H9 (cell line): ENCODE results near the gene L3HYPDH. TPM values are rescaled to one million over a fixed set of nuclear protein-coding genes. Genes with fewer than 3 reads are reported as not detected.

Source experiments
- DNase-seq: peaks from one replicate; pipeline ENCODE4 v3.0.0-alpha.2; 2017
- H2AFZ ChIP-seq: one replicate; pipeline ENCODE4 v1.6.1; 2013; ENCODE audit warnings: mild to moderate bottlenecking, low read length, control low read depth, moderate library complexity
- H2AK5ac ChIP-seq: 2 replicates; pipeline ENCODE4 v1.6.1; 2013; ENCODE audit warnings: low read length, control low read depth, mixed read lengths; ENCODE audit not compliant: insufficient read length
- H2BK120ac ChIP-seq: one replicate; pipeline ENCODE4 v1.6.1; 2013; ENCODE audit warnings: low read depth, mild to moderate bottlenecking, low read length, control low read depth, inconsistent platforms; ENCODE audit not compliant: poor library complexity, severe bottlenecking
- H2BK12ac ChIP-seq: 2 replicates; pipeline ENCODE4 v1.6.1; 2013; ENCODE audit warnings: low read length, control low read depth, mixed read lengths, low read depth; ENCODE audit not compliant: insufficient read length
- H2BK15ac ChIP-seq: 2 replicates; pipeline ENCODE4 v1.6.1; 2013; ENCODE audit warnings: low read depth, low read length, control low read depth
- H2BK20ac ChIP-seq: one replicate; pipeline ENCODE4 v1.6.1; 2013; ENCODE audit warnings: low read depth, mild to moderate bottlenecking, low read length, control low read depth, inconsistent platforms; ENCODE audit not compliant: poor library complexity, severe bottlenecking
- H2BK5ac ChIP-seq: 2 replicates; pipeline ENCODE4 v1.6.1; 2013; ENCODE audit warnings: low read length, control low read depth, mixed read lengths; ENCODE audit not compliant: insufficient read length
- H3K14ac ChIP-seq: 2 replicates; pipeline ENCODE4 v1.6.1; 2013; ENCODE audit warnings: low read length, control low read depth; ENCODE audit not compliant: insufficient read depth
- H3K18ac ChIP-seq: 2 replicates; pipeline ENCODE4 v1.6.1; 2013; ENCODE audit warnings: low read depth, mild to moderate bottlenecking, mixed read lengths, low read length, control low read depth; ENCODE audit not compliant: insufficient read length
- H3K23ac ChIP-seq: 2 replicates; pipeline ENCODE4 v1.6.1; 2013; ENCODE audit warnings: low read length, control low read depth, mixed read lengths, low read depth; ENCODE audit not compliant: insufficient read length
- H3K23me2 ChIP-seq: 2 replicates; pipeline ENCODE4 v1.6.1; 2013; ENCODE audit warnings: low read depth, mild to moderate bottlenecking, mixed read lengths, low read length, control low read depth; ENCODE audit not compliant: insufficient read length, poor library complexity, severe bottlenecking
- H3K27ac ChIP-seq: 2 replicates; pipeline ENCODE4 v1.5.1; 2013; ENCODE audit warnings: low read length, control low read depth, mixed read lengths, low read depth; ENCODE audit not compliant: insufficient read length
- H3K27me3 ChIP-seq: 2 replicates; pipeline ENCODE4 v1.6.1; 2013; ENCODE audit warnings: low read length, control low read depth, inconsistent platforms; ENCODE audit not compliant: insufficient read depth
- H3K4ac ChIP-seq: 2 replicates; pipeline ENCODE4 v1.6.1; 2013; ENCODE audit warnings: low read depth, mild to moderate bottlenecking, control low read depth, inconsistent platforms, low read length, moderate library complexity
- H3K4me1 ChIP-seq: 2 replicates; pipeline ENCODE4 v1.6.1; 2013; ENCODE audit warnings: low read length, control low read depth, inconsistent platforms; ENCODE audit not compliant: insufficient read depth
- H3K4me2 ChIP-seq: 2 replicates; pipeline ENCODE4 v1.6.1; 2013; ENCODE audit warnings: low read length, control low read depth, mixed read lengths; ENCODE audit not compliant: insufficient read length, insufficient read depth
- H3K56ac ChIP-seq: 2 replicates; pipeline ENCODE4 v1.6.1; 2013; ENCODE audit warnings: low read depth, mild to moderate bottlenecking, mixed read lengths, low read length, control low read depth; ENCODE audit not compliant: insufficient read length
- H3K79me1 ChIP-seq: 2 replicates; pipeline ENCODE4 v1.6.1; 2013; ENCODE audit warnings: low read depth, mild to moderate bottlenecking, moderate library complexity, low read length, control low read depth, inconsistent platforms; ENCODE audit not compliant: insufficient read depth, poor library complexity, severe bottlenecking
- H3K79me2 ChIP-seq: 2 replicates; pipeline ENCODE4 v1.6.1; 2013; ENCODE audit warnings: low read length, control low read depth, inconsistent platforms; ENCODE audit not compliant: insufficient read depth
- H3K9ac ChIP-seq: 2 replicates; pipeline ENCODE4 v1.6.1; 2013; ENCODE audit warnings: low read length, control low read depth, mixed read lengths; ENCODE audit not compliant: insufficient read length; ENCODE audit errors: extremely low read depth
- H3K9me3 ChIP-seq: one replicate; pipeline ENCODE4 v1.6.1; 2013; ENCODE audit warnings: low read depth, low read length, inconsistent platforms; ENCODE audit not compliant: control insufficient read depth
- H3T11ph ChIP-seq: one replicate; pipeline ENCODE4 v1.6.1; 2013; ENCODE audit warnings: mild to moderate bottlenecking, low read length, control low read depth, inconsistent platforms
- H4K20me1 ChIP-seq: one replicate; pipeline ENCODE4 v1.6.1; 2013; ENCODE audit not compliant: control insufficient read depth, insufficient read length, insufficient read depth
- H4K5ac ChIP-seq: 2 replicates; pipeline ENCODE4 v1.6.1; 2013; ENCODE audit warnings: low read depth, mild to moderate bottlenecking, mixed read lengths, low read length, control low read depth; ENCODE audit not compliant: insufficient read length
- H4K8ac ChIP-seq: replicated peaks from 2 replicates; pipeline ENCODE4 v1.6.1; 2013; ENCODE audit warnings: low read length, control low read depth, mixed read lengths, low read depth; ENCODE audit not compliant: insufficient read length
- H4K91ac ChIP-seq: 2 replicates; pipeline ENCODE4 v1.6.1; 2013; ENCODE audit warnings: low read depth, mild to moderate bottlenecking, moderate library complexity, mixed read lengths, low read length, control low read depth; ENCODE audit not compliant: insufficient read length
- H3K27ac Mint-ChIP-seq, 3 experiments: 2 replicates in 2 of 3; 3 replicates in 1 of 3; pipeline ENCODE4 v1.8.0; 2020 to 2021; ENCODE audit warnings: mixed read lengths in 3 of 3, mild to moderate bottlenecking in 1 of 3, moderate library complexity in 1 of 3
- H3K27me3 Mint-ChIP-seq: 2 replicates; pipeline ENCODE4 v1.8.0; 2021; ENCODE audit warnings: low read depth, mild to moderate bottlenecking, moderate library complexity, mixed read lengths
- H3K36me3 Mint-ChIP-seq, 3 experiments: 2 replicates in 2 of 3; 3 replicates in 1 of 3; pipeline ENCODE4 v1.8.0; 2020 to 2021; ENCODE audit warnings: low read depth in 3 of 3, mixed read lengths in 3 of 3; ENCODE audit not compliant: insufficient read depth in 1 of 3
- H3K4me1 Mint-ChIP-seq, 2 experiments: 2 replicates each; pipeline ENCODE4 v1.8.0; 2020; ENCODE audit warnings: mixed read lengths in 2 of 2
- H3K4me3 Mint-ChIP-seq, 2 experiments: 2 replicates in 1 of 2; 3 replicates in 1 of 2; pipeline ENCODE4 v1.8.0; 2020 to 2021; ENCODE audit warnings: mild to moderate bottlenecking in 2 of 2, mixed read lengths in 2 of 2, moderate library complexity in 1 of 2
- H3K9me3 Mint-ChIP-seq, 2 experiments: 2 replicates in 1 of 2; 3 replicates in 1 of 2; pipeline ENCODE4 v1.8.0; 2020; ENCODE audit warnings: mild to moderate bottlenecking in 2 of 2, mixed read lengths in 2 of 2, moderate library complexity in 1 of 2
- WGBS: extraction: QIAGEN DNeasy Blood & Tissue Kit; methylation state at CpG from one replicate; pipeline ENCODE4 v1.1.7; 2013; ENCODE audit warnings: missing lambda C conversion rate, low lambda C conversion rate, mixed read lengths; ENCODE audit not compliant: insufficient read length; ENCODE audit errors: extremely low coverage; 5-methylcytosine and 5-hydroxymethylcytosine counted together
- total RNA-seq: library from RNA; stranded (reverse); gene quantifications from 2 replicates; pipeline ENCODE4 v1.2.1, GENCODE V29; 2021
- TF ChIP-seq, protein P1 (sequence below): fragments of 200-600 bp; sonication (generic); conservative IDR thresholded peaks from 3 replicates; pipeline ENCODE4 v1.8.0; 2021; ENCODE audit warnings: antibody characterized with exemption, mild to moderate bottlenecking

The L3HYPDH gene
- total RNA-seq, 1 experiment from 2014 or later = 15.7 TPM

DNA sequence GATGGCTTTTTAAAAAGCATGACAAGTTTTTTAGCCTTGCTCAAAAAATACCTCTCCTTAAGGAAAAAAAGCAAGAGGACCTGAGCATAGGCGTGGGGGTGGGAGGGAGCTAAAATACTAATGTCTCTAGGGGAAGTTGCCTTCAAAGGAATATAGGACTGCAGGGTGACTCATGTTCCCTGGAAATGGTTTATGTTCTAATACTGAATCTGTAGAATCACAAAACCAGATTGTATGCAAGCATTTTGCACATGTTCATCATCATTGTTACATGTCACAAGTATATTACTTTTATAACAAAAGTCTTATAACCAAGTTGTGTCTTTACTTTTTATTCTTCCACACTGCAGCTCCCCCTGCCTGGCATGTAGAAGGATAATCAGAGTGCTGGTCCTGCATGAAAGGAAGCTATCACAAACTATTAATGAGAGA is 55.6 kb downstream of the L3HYPDH start:
- DNase-seq = no peak

More for the DNA sequence above, 55.6 kb downstream of the L3HYPDH start:
- no peaks in the 10 kb centered on the region for H3K9me3 Mint-ChIP-seq
- H3K36me3 Mint-ChIP-seq = no peaks in the 10 kb centered on the region
- no peak overlapping the region for H2AFZ ChIP-seq
- no peak overlapping the region for H3K23ac ChIP-seq
- no peaks in the 10 kb centered on the region for H3K9me3 ChIP-seq
- peaks cover 6 to 11% of the 10 kb centered on the region in 2 experiments for H3K4me1 Mint-ChIP-seq
- H2BK15ac ChIP-seq = no peak overlapping the region
- no peak overlapping the region for H3K4me3 Mint-ChIP-seq
- H3K4me1 ChIP-seq = no peaks in the 10 kb centered on the region
- no peaks in the 10 kb centered on the region for H3K27me3 Mint-ChIP-seq
- no peak overlapping the region for H3K9ac ChIP-seq
- H3K27me3 ChIP-seq = no peaks in the 10 kb centered on the region
- H3K79me1 ChIP-seq = no peaks in the 10 kb centered on the region
- H3T11ph ChIP-seq = no peak overlapping the region
- H3K56ac ChIP-seq = no peak overlapping the region
- no peaks in the 10 kb centered on the region for H4K20me1 ChIP-seq
- H2BK20ac ChIP-seq = no peak overlapping the region
- H4K5ac ChIP-seq = no peak overlapping the region
- H2BK5ac ChIP-seq = no peak overlapping the region
- H3K23me2 ChIP-seq = no peaks in the 10 kb centered on the region
- no peak overlapping the region for H3K4me2 ChIP-seq
- H3K18ac ChIP-seq = no peak overlapping the region
- no peak overlapping the region for H2AK5ac ChIP-seq
- no CpG with 5 or more reads among the region's 1 CpG for WGBS
- H3K14ac ChIP-seq = no peak overlapping the region
- no peak overlapping the region for H2BK120ac ChIP-seq
- TF ChIP-seq, protein P1, sequence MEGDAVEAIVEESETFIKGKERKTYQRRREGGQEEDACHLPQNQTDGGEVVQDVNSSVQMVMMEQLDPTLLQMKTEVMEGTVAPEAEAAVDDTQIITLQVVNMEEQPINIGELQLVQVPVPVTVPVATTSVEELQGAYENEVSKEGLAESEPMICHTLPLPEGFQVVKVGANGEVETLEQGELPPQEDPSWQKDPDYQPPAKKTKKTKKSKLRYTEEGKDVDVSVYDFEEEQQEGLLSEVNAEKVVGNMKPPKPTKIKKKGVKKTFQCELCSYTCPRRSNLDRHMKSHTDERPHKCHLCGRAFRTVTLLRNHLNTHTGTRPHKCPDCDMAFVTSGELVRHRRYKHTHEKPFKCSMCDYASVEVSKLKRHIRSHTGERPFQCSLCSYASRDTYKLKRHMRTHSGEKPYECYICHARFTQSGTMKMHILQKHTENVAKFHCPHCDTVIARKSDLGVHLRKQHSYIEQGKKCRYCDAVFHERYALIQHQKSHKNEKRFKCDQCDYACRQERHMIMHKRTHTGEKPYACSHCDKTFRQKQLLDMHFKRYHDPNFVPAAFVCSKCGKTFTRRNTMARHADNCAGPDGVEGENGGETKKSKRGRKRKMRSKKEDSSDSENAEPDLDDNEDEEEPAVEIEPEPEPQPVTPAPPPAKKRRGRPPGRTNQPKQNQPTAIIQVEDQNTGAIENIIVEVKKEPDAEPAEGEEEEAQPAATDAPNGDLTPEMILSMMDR = no peak; the same call in 2 of the 3 replicates
- H2BK12ac ChIP-seq = no peak overlapping the region
- no peak overlapping the region for H3K4ac ChIP-seq
- no peak overlapping the region for H4K91ac ChIP-seq
- H3K27ac Mint-ChIP-seq = no peak overlapping the region
- no peaks in the 10 kb centered on the region for H3K79me2 ChIP-seq
- no peak overlapping the region for H4K8ac ChIP-seq
- H3K27ac ChIP-seq = no peak overlapping the region
